Mesodermal cell (in vitro differentiated cells): Measurements from ENCODE around the gene MGAT4B. TPM values are rescaled to one million over a fixed set of nuclear protein-coding genes. Genes with fewer than 3 reads are reported as not detected.

ENCODE experiments used
- H3K27ac ChIP-seq: 2 replicates; pipeline ENCODE4 v1.7.0; 2013; ENCODE audit warnings: mild to moderate bottlenecking, low read depth, low read length, moderate library complexity; ENCODE audit not compliant: severe bottlenecking
- H3K36me3 ChIP-seq: 2 replicates; pipeline ENCODE4 v1.7.1; 2013; ENCODE audit warnings: mild to moderate bottlenecking, low read length, moderate library complexity; ENCODE audit not compliant: control insufficient read depth, insufficient read depth
- H3K4me1 ChIP-seq: one replicate; pipeline ENCODE4 v1.7.1; 2013; ENCODE audit warnings: mild to moderate bottlenecking, low read length; ENCODE audit not compliant: insufficient read depth, control insufficient read depth, poor library complexity, severe bottlenecking
- H3K4me3 ChIP-seq: 2 replicates; pipeline ENCODE4 v1.7.0; 2013; ENCODE audit warnings: low read length, control low read depth, mild to moderate bottlenecking; ENCODE audit not compliant: insufficient read depth, poor library complexity, severe bottlenecking; ENCODE audit errors: extremely low read depth
- H3K9me3 ChIP-seq: 2 replicates; pipeline ENCODE4 v1.7.1; 2013; ENCODE audit warnings: mild to moderate bottlenecking, low read length, moderate library complexity; ENCODE audit not compliant: control insufficient read depth
- WGBS, 2 experiments: methylation state at CpG; one replicate each; pipeline ENCODE4 v1.1.5; 2013; ENCODE audit warnings: missing lambda C conversion rate in 2 of 2; ENCODE audit not compliant: insufficient coverage in 2 of 2; 5-methylcytosine and 5-hydroxymethylcytosine counted together
- polyA plus RNA-seq, 2 experiments: library from polyadenylated mRNA; stranded (reverse); fragments of 50-300 nt; gene quantifications; one replicate each; pipeline ENCODE4 v1.2.3, GENCODE V29; 2013

Gene MGAT4B
- polyA plus RNA-seq (2013, experiment 1 of 2) = 110 TPM
- 112 TPM for polyA plus RNA-seq (2013, experiment 2 of 2)

GRCh38 chr5:179806250-179807048 is at the start of gene MGAT4B:
TSS of gene MGAT4B (minus strand) at chr5:179806866. CDS start at chr5:179806583, 283 bp downstream.
- H3K4me3 ChIP-seq = peak within 1 kb of the TSS; percentile 70
- 0% methylated on average over 43 to 60 of the region's 108 CpGs for WGBS, 2 experiments

GRCh38 chr5:179854356-179854755 is 47.7 kb upstream of the MGAT4B start:
- Histone ChIP-seq H3K36me3 (peaks cover 35% of the 10 kb centered on the region), H3K9me3 (no peaks in the 10 kb centered on the region), H3K27ac (no peak overlapping the region), H3K4me3 (no peak overlapping the region), H3K4me1 (no peaks in the 10 kb centered on the region)
- WGBS, 2 experiments = 85 to 98% methylated on average over 6 of the region's 8 CpGs

More at GRCh38 chr5:179806250-179807048, at the start of gene MGAT4B:
- Histone ChIP-seq H3K27ac (peak within 1 kb of the TSS; percentile 49), H3K4me1 (peaks cover 18% of the 10 kb centered on the region), H3K9me3 (no peaks in the 10 kb centered on the region), H3K36me3 (peaks cover 22% of the 10 kb centered on the region)

- H3K4me1 ChIP-seq = no peaks in the 10 kb centered on the region
- peaks cover 43% of the 10 kb centered on the region for H3K36me3 ChIP-seq
- H3K4me3 ChIP-seq = no peak overlapping the region
- no peaks in the 10 kb centered on the region for H3K9me3 ChIP-seq
- 91 to 93% methylated on average over 3 to 8 of the region's 8 CpGs for WGBS, 2 experiments
- H3K27ac ChIP-seq = no peak overlapping the region
Observed at GRCh38 chr5:179852993-179853547, 46.4 kb upstream of the MGAT4B start.

- no peak overlapping the region for H3K4me3 ChIP-seq
- H3K9me3 ChIP-seq = peaks cover 22% of the 10 kb centered on the region
- peaks cover 75% of the 10 kb centered on the region for H3K36me3 ChIP-seq
- no peaks in the 10 kb centered on the region for H3K4me1 ChIP-seq
- 91 to 93% methylated on average over 9 of the region's 9 CpGs for WGBS, 2 experiments
- H3K27ac ChIP-seq = no peak overlapping the region
Observed at GRCh38 chr5:179841621-179842020, 35.0 kb upstream of the MGAT4B start.

- Histone ChIP-seq H3K36me3 (peaks cover 75% of the 10 kb centered on the region), H3K4me3 (no peak overlapping the region), H3K9me3 (peaks cover 13% of the 10 kb centered on the region), H3K4me1 (no peaks in the 10 kb centered on the region), H3K27ac (no peak overlapping the region)
- WGBS, 2 experiments = 90 to 92% methylated on average over 17 of the region's 17 CpGs
Observed at GRCh38 chr5:179840766-179841165, 34.1 kb upstream of the MGAT4B start.

GRCh38 chr5:179840321-179840720 is 33.7 kb upstream of the MGAT4B start:
- H3K36me3 ChIP-seq = peaks cover 72% of the 10 kb centered on the region
- H3K27ac ChIP-seq = no peak overlapping the region
- peaks cover 10% of the 10 kb centered on the region for H3K9me3 ChIP-seq
- H3K4me3 ChIP-seq = no peak overlapping the region
- no peaks in the 10 kb centered on the region for H3K4me1 ChIP-seq
- 95 to 97% methylated on average over 11 of the region's 11 CpGs for WGBS, 2 experiments

GRCh38 chr5:179839328-179840256 is 32.9 kb upstream of the MGAT4B start:
- H3K4me3 ChIP-seq = no peak overlapping the region
- H3K36me3 ChIP-seq = peaks cover 65% of the 10 kb centered on the region
- peaks cover 3% of the 10 kb centered on the region for H3K9me3 ChIP-seq
- WGBS, 2 experiments = 96 to 97% methylated on average over 12 to 13 of the region's 16 CpGs
- H3K27ac ChIP-seq = peak overlapping the region; percentile 16
- H3K4me1 ChIP-seq = no peaks in the 10 kb centered on the region

GRCh38 chr5:179837076-179838011 is 30.7 kb upstream of the MGAT4B start:
- 94 to 96% methylated on average over 11 to 14 of the region's 15 CpGs for WGBS, 2 experiments
- Histone ChIP-seq H3K36me3 (peaks cover 69% of the 10 kb centered on the region), H3K9me3 (peaks cover 4% of the 10 kb centered on the region)

GRCh38 chr5:179836225-179837019 is 29.8 kb upstream of the MGAT4B start:
- Histone ChIP-seq H3K4me1 (no peaks in the 10 kb centered on the region), H3K36me3 (peaks cover 70% of the 10 kb centered on the region), H3K4me3 (no peak overlapping the region), H3K27ac (no peak overlapping the region), H3K9me3 (peaks cover 4% of the 10 kb centered on the region)
- 91 to 94% methylated on average over 16 to 18 of the region's 19 CpGs for WGBS, 2 experiments

More at GRCh38 chr5:179837076-179838011, 30.7 kb upstream of the MGAT4B start:
- Histone ChIP-seq H3K4me1 (no peaks in the 10 kb centered on the region), H3K4me3 (no peak overlapping the region), H3K27ac (no peak overlapping the region)
